PFSK-1 (cell line): ENCODE data around the gene SLC4A3.

Source experiments
- POLR2AphosphoS5 ChIP-seq: IDR thresholded peaks from 2 replicates; pipeline ENCODE4 v1.6.1; 2012; ENCODE audit warnings: low read depth, mild to moderate bottlenecking, control low read depth, low read length, moderate library complexity
- REST ChIP-seq, 2 experiments: IDR thresholded peaks; 2 replicates each; pipeline versions ENCODE4 v1.6.1 to v1.8.0; 2011 to 2012; ENCODE audit warnings: low read depth in 2 of 2, low read length in 2 of 2, control low read depth in 1 of 2, inconsistent platforms in 1 of 2, mild to moderate bottlenecking in 1 of 2, moderate library complexity in 1 of 2; ENCODE audit not compliant: insufficient read depth in 1 of 2
- TAF1 ChIP-seq: IDR thresholded peaks from 2 replicates; pipeline ENCODE4 v1.6.1; 2012; ENCODE audit warnings: low read length, control low read depth, borderline replicate concordance; ENCODE audit not compliant: insufficient read depth

DNA sequence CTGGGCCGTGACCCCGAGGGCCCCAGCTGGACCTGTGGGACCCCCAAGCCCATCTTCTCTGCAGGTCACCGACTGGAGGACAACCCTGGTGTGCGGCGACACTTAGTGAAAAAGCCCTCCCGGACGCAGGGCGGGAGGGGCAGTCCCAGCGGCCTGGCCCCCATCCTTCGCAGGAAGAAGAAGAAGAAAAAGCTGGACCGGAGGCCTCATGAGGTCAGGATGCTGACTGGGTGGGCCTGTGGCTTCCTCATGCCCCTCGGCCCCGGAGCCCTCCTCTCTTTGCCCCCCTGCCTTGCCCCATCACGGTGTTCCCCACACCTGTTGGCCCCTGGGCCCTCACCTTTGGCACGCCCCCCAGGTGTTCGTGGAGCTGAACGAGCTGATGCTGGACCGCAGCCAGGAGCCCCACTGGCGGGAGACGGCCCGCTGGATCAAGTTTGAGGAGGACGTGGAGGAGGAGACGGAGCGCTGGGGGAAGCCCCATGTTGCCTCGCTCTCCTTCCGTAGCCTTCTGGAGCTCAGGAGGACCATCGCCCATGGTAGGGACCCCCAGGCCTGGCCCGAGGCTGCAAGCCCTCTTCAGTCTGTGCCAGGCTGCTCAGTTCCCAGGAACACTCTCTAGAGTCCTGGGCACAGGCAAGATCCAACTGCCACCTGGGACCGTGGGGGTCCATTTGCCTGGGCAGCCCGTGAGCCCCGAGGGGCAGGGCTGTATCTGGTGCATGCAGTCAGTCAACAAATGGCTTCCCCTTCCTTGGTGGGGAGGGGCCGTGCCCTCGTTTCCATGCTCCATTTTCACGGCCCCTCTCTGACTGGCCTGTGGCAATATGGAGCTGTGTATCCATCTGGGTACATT lies 4.7 kb downstream of the SLC4A3 start:
- no peak for TF ChIP-seq REST (IDR thresholded peaks at IDR 0.05; ENCODE audit: insufficient read depth in 1 of 2, low read depth in 2 of 2, low read length in 2 of 2)
- TF ChIP-seq POLR2AphosphoS5: no peak
- no peak for TF ChIP-seq TAF1
